Suppressor macrophage treated with lipopolysaccharide for 4 hours (primary cell): ENCODE measurements around the gene LAMA2.

Experiments used
- DNase-seq: peaks from one replicate; pipeline ENCODE4 v3.0.0-alpha.2; 2020

Gene LAMA2

GRCh38 chr6:128903715-128904114 lies 20.8 kb downstream of the LAMA2 start:
- no peak for DNase-seq

GRCh38 chr6:128914051-128914450 lies 31.1 kb downstream of the LAMA2 start:
- DNase-seq = no peak

DNA sequence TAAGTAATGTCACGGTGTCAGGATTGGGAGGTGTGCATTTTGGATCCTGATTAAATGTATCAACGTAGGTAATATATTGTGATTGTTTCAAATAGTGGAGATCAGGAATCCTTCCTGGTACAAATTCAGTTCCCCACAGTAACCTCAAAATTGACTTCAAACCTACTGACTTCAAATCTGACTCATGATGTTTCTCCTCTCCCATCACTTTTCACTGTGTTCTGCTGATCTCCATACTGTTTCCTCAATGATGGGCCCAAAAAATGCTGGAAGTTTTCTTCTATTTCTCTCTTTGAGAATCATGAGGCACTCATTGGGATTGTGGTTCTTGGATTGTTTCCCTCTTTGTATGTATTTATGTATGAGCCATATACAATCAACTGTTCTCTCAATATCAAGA lies 35.9 kb downstream of the LAMA2 start:
- no peak for DNase-seq

DNA sequence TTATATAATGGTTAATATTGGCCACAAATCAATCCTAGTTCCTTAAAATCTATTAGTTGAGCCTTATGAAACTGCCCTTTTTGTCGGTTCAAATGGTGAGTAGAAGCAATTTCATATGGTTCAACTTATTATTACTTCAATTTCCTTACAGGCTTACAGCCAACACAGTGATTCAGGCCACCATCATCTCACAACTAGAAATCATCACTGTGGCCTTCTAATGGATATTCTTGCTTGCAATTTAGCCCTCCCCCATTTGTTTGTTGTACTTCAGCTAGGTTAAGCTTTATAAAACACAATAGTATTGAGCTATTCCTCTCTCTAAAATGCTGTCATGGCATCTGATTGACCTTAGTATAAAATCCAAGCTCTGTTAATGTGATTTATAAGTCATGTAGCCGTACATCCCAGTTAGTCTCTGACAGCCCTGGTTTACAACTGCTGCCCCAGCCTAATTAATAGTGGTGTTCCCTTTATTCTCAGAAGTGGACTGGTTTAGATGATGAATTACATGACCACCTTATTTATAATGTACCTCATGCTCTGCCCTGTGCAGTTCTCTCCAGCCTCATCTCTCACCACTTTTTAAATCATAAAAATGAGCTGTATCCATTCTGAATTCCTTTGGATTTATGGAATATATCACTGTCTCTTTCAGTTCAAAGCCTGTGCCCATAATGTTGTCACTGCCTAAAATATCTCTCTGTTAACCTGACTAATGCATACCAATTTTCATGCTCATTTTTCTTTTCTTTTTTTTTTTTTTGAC lies 36.7 kb downstream of the LAMA2 start:
- DNase-seq = no peak

DNA sequence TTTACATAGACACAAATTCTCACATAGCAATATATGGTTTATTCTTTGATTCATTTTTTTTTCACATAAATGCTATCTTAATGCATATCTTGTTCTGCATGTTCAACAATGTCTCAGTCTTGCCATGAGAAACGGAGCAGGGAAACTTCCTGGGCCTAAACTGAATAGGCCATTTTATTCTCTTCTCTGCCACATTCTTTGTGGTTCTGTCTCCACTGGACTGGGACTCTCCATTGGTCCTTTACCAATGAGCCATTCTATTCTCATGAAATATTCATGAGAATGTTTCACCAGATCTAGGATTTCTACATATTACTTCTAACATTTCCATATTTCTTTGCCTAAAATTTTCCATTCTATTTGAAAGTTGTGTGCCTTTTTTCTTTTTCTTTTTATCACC lies 42.8 kb downstream of the LAMA2 start:
- DNase-seq = no peak

DNA sequence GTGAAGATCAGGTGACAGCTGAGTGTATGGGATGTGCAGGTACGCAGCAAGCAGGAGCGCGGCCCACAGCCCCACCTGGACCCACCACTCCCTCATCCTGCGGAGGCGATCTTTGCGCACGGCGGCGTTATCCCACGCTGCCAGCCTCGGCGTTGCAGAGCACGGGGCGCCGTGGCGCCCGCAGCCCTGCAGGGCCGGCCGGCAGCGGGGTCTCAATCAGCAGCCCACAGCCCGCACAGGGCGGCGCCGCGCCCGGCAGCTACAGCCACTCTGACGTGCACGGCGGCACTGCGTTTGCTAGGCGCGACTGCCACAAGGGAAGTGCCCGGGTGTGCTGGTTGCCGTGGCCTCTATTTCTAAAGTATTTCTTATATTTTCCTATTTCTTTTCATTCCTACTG lies 46.9 kb downstream of the LAMA2 start:
- DNase-seq = no peak

DNA sequence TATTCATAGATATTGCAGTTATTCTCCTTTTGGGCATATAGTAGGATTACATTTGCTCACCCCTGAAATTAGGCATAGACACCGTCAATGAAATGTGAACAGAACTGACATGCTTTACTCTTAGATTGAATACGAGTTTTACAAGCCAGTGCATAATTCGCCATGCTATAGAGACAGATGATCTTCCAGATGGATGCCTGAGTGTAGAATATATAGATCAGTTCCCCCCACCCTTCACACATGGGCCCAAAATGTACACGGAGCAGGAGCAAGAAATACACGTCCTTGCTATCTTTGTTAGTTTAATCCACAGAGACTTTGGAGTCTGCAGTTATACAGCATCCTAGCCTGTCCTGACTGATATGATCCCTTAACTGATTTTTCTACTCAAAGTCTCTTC lies 47.4 kb downstream of the LAMA2 start:
- DNase-seq = no peak

DNA sequence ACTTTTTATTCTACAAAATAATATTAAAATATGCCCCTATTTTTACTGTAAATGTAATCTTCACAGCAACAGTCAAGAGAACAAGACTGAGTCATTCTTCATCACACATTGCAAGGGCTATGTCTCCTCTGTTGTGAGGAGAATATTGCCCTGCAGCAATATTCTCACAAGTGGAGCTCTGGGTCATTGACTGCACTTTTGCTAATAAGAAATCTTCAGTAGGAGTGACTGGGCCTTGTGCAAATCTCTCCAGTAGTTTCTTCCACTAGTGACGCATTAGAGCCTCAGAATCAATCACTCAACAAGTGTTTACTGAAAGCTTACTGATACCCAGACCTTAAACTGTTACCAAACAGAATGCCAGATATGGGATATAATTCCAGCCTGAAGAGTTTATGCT lies 49.1 kb downstream of the LAMA2 start:
- no peak for DNase-seq

GRCh38 chr6:128950864-128951263 lies 67.9 kb downstream of the LAMA2 start:
- DNase-seq = no peak

- no peak for DNase-seq
These were observed 70.0 kb downstream of the LAMA2 start for GRCh38 chr6:128952902-128953301.

GRCh38 chr6:128954308-128955043 lies 71.5 kb downstream of the LAMA2 start:
- DNase-seq = no peak

DNA sequence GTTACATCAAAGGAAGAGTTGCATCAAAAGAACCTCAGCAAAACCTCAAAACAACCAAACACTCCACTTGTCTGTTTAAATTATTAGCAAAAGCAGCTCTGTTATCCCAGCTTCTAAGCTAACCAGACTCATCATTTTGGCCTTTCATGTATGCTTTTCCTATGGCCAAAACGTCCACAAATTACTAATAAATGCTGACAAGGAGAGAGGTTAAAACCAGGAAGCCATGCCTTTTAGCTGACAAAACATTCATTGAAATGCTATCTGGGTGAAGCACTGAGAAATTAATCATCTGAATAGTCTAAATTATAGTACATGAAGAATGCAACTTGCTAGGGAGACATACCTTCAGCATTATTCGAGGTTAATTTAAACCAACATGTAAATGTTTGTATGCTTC lies 80.6 kb downstream of the LAMA2 start:
- no peak for DNase-seq

- DNase-seq = no peak
These were observed 81.4 kb downstream of the LAMA2 start for GRCh38 chr6:128964233-128964755.

- DNase-seq = no peak
These were observed 81.8 kb downstream of the LAMA2 start for GRCh38 chr6:128964771-128965170.

GRCh38 chr6:128966934-128967333 lies 84.0 kb downstream of the LAMA2 start:
- DNase-seq = no peak

DNA sequence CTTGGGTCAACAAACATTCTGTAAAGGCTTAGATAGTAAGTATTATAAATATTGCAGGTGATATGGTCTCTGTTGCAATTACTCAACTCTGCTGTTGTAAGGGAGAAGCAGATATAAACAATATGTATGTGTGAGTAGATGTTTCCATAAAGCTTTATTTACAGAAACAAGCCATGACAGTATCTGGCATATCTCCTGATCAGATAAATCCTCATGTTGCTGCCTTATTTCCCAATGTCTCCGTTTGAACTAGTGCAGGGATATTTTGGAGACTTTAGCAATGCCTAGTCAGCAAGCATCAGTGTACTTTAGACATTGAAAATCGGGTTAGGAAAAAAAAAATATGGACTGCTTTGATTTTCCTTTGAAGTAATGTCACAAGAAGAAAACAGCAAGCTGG lies 96.1 kb downstream of the LAMA2 start:
- DNase-seq = no peak

DNA sequence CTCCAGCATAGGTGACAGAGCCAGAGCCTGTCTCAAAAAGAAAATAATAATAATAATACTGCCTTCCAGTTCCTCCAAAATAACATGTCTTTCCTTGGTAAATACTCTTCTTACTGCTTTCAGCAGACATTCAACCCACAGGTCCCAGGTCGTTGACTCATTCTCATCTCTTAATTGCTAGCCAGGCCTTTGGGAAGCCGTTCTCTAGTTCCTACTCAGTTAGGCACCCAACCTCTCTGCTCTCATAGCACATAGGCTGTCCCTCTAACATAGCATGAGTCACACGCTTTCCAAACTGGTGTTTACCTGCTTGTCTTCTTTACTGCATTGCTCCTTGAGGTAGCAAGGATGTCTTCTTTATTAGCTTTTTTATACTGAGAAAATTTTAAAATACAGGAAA lies 98.8 kb downstream of the LAMA2 start:
- DNase-seq = no peak

DNA sequence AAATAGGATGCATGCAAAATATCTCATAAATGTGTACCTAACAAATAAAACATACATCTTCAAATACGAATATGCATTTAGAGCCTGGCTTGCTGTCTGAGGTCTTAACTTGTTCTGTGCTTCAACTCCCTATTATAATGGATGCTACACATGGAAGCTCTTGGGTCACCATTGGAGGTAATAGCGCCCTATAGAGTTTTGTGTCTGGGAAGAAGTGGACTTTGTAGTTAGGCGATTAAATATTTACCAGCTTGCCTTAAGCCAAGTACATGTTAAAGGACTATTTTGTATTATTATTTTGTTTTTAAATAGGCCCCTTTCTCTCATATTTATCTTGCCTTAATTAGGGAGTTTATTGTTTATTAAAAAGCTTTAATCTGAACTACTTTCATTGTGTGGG lies 107.4 kb downstream of the LAMA2 start:
- DNase-seq = no peak

- no peak for DNase-seq
These were observed 108.0 kb downstream of the LAMA2 start for GRCh38 chr6:128990915-128991314.

DNA sequence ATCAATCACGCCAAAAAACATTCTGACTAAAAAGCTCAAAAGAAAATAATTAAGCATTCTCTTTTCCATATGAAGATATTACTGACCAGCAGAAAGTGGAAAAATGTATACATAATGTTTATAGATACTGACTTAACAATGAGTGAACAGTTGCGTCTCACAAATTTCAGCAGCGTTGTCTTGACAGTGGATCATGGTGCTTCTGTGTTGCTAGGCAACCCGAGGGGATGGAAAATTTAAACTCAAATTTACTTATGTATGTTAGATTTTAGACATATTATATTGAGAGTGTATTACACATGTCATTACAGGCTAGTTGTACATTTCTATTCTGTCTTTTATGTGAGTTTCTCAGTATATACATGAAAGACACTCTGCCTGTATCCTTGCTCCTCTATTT lies 110.2 kb downstream of the LAMA2 start:
- DNase-seq = no peak

DNA sequence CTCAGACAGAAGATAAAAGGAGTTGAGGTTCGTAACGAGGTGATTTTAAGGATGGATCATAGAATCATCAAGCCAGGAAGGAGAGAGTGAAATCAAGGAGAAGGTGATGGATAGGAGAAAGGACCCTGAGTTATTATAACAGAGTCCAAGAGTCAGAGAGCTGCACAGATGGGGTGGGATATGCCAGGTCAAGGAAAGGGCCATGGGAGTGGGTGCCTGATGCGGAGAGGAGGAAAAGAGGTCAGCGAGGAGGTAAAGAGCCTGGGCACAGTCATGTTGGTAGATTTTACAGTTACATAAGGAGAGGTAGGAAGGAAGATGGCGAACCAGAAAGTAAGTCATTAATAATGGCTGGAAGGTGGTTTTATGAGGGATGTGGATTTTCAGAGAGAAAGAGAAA lies 114.9 kb downstream of the LAMA2 start:
- no peak for DNase-seq

DNA sequence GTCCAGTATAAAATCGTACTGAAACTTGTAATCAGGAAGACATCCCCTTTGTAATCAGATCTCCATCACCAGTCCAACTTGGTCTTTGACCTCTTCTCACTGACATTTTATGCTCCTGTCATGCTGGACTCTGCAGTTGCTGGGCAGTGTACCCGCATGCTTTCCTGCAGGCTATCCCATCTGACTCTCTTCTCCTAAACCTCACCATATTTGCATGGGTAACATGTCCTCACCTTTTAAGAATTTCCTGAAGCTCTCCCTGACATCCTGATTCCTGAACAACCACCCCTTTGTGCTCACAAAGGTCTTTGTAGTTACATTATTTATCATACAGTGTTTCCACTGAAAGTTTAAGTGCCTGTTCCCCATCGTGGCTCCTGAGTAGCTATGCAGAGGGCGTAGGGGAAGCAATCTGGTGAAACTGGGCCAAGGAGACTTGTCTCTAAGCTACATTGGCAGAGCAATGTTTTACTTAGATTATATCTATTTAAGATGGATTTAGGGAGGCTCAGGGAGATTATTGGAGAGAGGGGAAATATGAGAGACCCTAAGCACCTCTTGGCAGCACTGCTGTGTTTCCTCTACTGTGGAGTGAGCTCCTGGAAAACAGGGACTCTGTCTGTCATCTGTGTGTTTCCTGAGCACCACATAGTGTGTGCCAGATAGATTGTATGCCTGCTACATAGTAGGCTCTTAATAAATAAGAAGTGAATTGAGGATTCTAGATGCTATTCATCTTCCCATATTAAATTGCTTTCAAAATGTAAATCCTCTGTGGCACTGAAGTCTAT lies 124.0 kb downstream of the LAMA2 start:
- no peak for DNase-seq

DNA sequence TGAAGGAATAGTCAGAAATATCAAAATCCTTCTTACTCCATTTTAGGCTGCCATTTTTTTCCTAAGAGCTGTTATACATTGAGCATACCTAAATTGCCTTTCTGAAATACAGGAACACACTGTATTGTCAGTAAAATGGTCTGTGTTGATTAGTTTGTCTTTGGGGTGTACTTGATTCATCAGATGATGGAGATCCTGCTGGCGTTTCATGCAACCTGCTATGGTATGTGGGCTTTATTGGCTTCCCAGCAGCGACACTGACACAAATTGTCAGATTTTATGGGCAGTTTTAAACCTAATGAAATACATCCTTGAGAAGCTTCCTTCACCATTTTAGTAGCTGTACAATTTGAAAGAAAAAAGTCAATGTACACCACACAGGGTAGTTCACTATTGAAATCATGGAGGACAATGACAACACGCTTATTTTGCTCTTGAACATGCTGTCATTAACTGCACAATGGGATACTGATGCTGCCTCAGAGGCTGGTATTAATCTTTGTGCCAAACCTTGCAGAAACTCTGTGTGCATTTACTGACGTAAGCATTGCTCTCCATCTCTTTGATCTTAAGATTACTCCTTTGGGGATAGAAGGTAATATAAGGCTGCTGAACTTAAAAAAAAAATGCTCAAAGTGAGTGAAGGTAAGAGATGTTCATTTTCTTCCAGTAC lies 124.9 kb downstream of the LAMA2 start:
- no peak for DNase-seq
